Smooth muscle cell (in vitro differentiated cells): Measurements from ENCODE around the gene POLR3F. TPM values are rescaled to one million over a fixed set of nuclear protein-coding genes. Genes with fewer than 3 reads are reported as not detected.

Experiments used
- DNase-seq: peaks from one replicate; lab custom pipeline; 2025; ENCODE audit not compliant: unreplicated experiment; lab: John Stamatoyannopoulos, UW
- H2AFZ ChIP-seq: fragments of 200-600 bp; sonication (generic); 2 replicates; pipeline ENCODE4 v1.6.0; 2016; ENCODE audit warnings: antibody characterized with exemption, low read depth, mild to moderate bottlenecking
- H3F3A ChIP-seq: fragments of 200-600 bp; sonication (generic); 2 replicates; pipeline ENCODE4 v1.6.0; 2017; ENCODE audit warnings: antibody characterized with exemption, low read depth
- H3K27ac ChIP-seq: fragments of 200-600 bp; sonication (generic); 2 replicates; pipeline ENCODE4 v1.5.1; 2016; ENCODE audit warnings: low read depth, mild to moderate bottlenecking
- H3K27me3 ChIP-seq: fragments of 200-600 bp; sonication (generic); 2 replicates; pipeline ENCODE4 v1.6.1; 2016; ENCODE audit warnings: low read depth, mild to moderate bottlenecking
- H3K36me3 ChIP-seq: fragments of 200-600 bp; sonication (generic); 2 replicates; pipeline ENCODE4 v1.5.1; 2016; ENCODE audit warnings: low read depth
- H3K4me1 ChIP-seq: fragments of 200-600 bp; sonication (generic); 2 replicates; pipeline ENCODE4 v1.5.1; 2016; ENCODE audit warnings: low read depth
- H3K4me2 ChIP-seq: fragments of 200-600 bp; sonication (generic); 2 replicates; pipeline ENCODE4 v1.6.0; 2016; ENCODE audit warnings: mild to moderate bottlenecking
- H3K4me3 ChIP-seq: fragments of 200-600 bp; sonication (generic); 2 replicates; pipeline ENCODE4 v1.5.1; 2016; ENCODE audit warnings: mild to moderate bottlenecking
- H3K79me2 ChIP-seq: fragments of 200-600 bp; sonication (generic); 2 replicates; pipeline ENCODE4 v1.6.0; 2016; ENCODE audit warnings: low read depth, mild to moderate bottlenecking
- H3K9ac ChIP-seq: fragments of 200-600 bp; sonication (generic); 2 replicates; pipeline ENCODE4 v1.6.0; 2016; ENCODE audit warnings: low read depth
- H3K9me3 ChIP-seq: fragments of 200-600 bp; sonication (generic); replicated peaks from 2 replicates; pipeline ENCODE4 v1.5.1; 2016; ENCODE audit warnings: low read depth
- H4K20me1 ChIP-seq: fragments of 200-600 bp; sonication (generic); 2 replicates; pipeline ENCODE4 v1.6.0; 2016; ENCODE audit warnings: low read depth
- WGBS: methylation state at CpG from one replicate; pipeline ENCODE4 v1.1.7; 2016; ENCODE audit warnings: low lambda C conversion rate; 5-methylcytosine and 5-hydroxymethylcytosine counted together
- polyA plus RNA-seq: library from polyadenylated mRNA; unstranded; fragments of >200 nt; fragmentation: Nextera tagmentation; extraction: Ambion mirVana; gene quantifications from 2 replicates; pipeline ENCODE4 v1.2.1, GENCODE V29; 2016
- total RNA-seq: library from RNA; depleted of rRNA; stranded (reverse); fragments of >200 nt; gene quantifications from 2 replicates; pipeline ENCODE4 v1.2.3, GENCODE V29; 2014
- TF ChIP-seq, protein P1 (sequence below): fragments of 200-600 bp; sonication (generic); IDR thresholded peaks from 2 replicates; pipeline ENCODE4 v1.5.1; 2017; ENCODE audit warnings: borderline replicate concordance, mild to moderate bottlenecking, antibody characterized with exemption; ENCODE audit not compliant: insufficient read depth, poor library complexity, severe bottlenecking

POLR3F gene
- total and polyA plus RNA-seq, 2 experiments from 2014 or later: 8.1 to 74.9 TPM

DNA sequence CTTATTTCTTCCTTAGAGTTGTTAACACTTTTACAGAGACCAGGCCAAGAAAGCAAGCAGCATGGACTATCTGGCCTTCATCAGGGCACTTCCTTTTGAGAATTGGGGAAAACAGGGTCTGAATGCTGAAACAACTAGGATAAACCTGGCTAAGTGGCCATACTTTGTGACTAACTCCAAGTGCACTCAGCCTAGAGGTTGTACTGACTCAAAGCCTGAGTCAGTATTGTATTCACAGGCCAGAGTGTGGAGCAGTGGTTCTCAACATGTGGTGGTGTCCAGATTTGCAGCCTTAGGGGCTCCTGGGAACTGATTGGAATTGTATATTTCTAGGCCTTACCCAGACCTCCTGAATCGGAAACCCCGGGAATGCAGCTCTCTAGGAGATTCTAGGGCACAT lies 60.6 kb downstream of the POLR3F start:
- H3K4me1 ChIP-seq: no peaks in the 10 kb centered on the region

DNA sequence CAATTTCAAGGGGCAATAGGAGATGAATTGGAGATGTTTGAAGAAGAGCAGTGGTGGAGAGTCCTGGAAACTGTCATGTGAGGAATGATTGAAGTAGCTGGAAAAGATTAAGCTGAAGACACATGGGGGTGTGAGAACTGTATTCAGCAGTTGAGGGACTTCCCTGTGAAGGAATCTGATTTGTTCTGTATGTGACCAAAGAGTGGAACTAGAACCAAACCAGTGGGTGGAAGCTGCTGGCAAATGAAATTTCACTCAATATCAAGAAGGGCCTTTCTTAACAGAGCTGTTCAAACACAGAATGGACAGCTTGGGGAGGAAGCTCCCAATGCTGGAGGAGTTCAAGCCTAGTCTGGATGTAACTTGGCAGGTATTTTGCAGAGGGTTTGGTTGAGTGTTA lies 61.9 kb downstream of the POLR3F start:
- Histone ChIP-seq H3K79me2 (no peaks in the 10 kb centered on the region), H3K4me2 (no peak overlapping the region), H2AFZ (no peak overlapping the region), H3K27ac (no peak overlapping the region), H4K20me1 (no peaks in the 10 kb centered on the region), H3K9ac (no peak overlapping the region), H3K27me3 (no peaks in the 10 kb centered on the region), H3K36me3 (peaks cover 37% of the 10 kb centered on the region), H3F3A (no peaks in the 10 kb centered on the region), H3K4me3 (no peak overlapping the region), H3K4me1 (no peaks in the 10 kb centered on the region), H3K9me3 (no peaks in the 10 kb centered on the region)
- DNase-seq: no peak
- TF ChIP-seq, protein P1, sequence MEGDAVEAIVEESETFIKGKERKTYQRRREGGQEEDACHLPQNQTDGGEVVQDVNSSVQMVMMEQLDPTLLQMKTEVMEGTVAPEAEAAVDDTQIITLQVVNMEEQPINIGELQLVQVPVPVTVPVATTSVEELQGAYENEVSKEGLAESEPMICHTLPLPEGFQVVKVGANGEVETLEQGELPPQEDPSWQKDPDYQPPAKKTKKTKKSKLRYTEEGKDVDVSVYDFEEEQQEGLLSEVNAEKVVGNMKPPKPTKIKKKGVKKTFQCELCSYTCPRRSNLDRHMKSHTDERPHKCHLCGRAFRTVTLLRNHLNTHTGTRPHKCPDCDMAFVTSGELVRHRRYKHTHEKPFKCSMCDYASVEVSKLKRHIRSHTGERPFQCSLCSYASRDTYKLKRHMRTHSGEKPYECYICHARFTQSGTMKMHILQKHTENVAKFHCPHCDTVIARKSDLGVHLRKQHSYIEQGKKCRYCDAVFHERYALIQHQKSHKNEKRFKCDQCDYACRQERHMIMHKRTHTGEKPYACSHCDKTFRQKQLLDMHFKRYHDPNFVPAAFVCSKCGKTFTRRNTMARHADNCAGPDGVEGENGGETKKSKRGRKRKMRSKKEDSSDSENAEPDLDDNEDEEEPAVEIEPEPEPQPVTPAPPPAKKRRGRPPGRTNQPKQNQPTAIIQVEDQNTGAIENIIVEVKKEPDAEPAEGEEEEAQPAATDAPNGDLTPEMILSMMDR: no peak

More for the DNA sequence above, 60.6 kb downstream of the POLR3F start:
- Histone ChIP-seq H2AFZ (no peak overlapping the region), H3K27me3 (no peaks in the 10 kb centered on the region), H3K36me3 (peaks cover 27% of the 10 kb centered on the region), H3K9ac (no peak overlapping the region), H3K4me2 (no peak overlapping the region), H3K79me2 (no peaks in the 10 kb centered on the region), H3K4me3 (no peak overlapping the region), H3K27ac (no peak overlapping the region), H3F3A (no peaks in the 10 kb centered on the region), H3K9me3 (no peaks in the 10 kb centered on the region), H4K20me1 (no peaks in the 10 kb centered on the region)
- TF ChIP-seq, protein P1: no peak
- DNase-seq: no peak
- 100% methylated on average over 2 of the region's 2 CpGs for WGBS

DNA sequence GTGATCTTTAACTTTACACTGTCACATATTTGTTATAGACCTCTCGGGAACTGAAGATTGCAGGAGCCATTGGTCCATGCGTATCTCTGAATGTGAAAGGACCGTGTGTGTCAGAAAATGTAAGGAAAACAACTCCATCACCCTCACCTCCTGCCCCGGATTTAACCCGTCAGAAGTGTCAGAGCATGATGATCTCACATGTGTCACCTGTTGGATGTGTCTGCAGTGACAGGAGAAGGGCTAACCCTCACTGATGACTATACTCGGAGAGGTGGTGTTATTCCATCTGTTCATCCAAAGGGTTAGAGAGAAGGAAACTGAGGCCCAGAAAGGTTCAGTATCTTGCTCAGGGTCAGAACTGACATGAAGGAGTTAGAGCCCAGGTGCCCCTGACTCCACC lies 65.4 kb downstream of the POLR3F start:
- 88% methylated on average over 6 of the region's 6 CpGs for WGBS
- Histone ChIP-seq H3K4me1 (no peaks in the 10 kb centered on the region), H4K20me1 (no peaks in the 10 kb centered on the region), H3K9ac (no peak overlapping the region), H3F3A (no peaks in the 10 kb centered on the region), H3K36me3 (peaks cover 32% of the 10 kb centered on the region), H3K9me3 (no peaks in the 10 kb centered on the region), H3K4me2 (no peak overlapping the region), H3K4me3 (no peak overlapping the region), H3K27me3 (no peaks in the 10 kb centered on the region), H3K79me2 (no peaks in the 10 kb centered on the region), H3K27ac (no peak overlapping the region), H2AFZ (no peak overlapping the region)
- TF ChIP-seq, protein P1: no peak
- no peak for DNase-seq

DNA sequence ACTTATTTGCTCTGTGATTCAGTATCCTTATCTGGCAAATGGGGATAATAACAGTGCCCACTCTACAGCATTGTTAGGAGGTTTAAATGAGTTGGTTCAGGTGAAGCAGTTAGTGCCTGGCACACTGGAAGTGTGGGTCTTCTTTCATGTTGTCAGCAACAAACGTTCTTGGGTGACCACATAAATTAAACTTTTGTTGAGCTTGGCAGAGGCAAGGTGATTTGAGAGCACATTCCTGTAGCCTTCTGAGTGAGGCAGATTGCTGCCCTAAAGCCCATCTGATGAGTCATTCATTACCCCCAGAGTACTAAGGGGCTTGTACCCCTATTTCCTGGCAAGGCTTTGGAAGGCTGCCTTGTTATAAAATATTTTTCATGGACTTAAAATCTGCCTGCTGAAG lies 66.3 kb downstream of the POLR3F start:
- Histone ChIP-seq H4K20me1 (no peaks in the 10 kb centered on the region), H3K79me2 (no peaks in the 10 kb centered on the region), H3F3A (no peaks in the 10 kb centered on the region), H2AFZ (no peak overlapping the region), H3K27ac (no peak overlapping the region), H3K9me3 (no peaks in the 10 kb centered on the region), H3K4me1 (no peaks in the 10 kb centered on the region), H3K9ac (no peak overlapping the region), H3K36me3 (peaks cover 32% of the 10 kb centered on the region), H3K4me3 (no peak overlapping the region), H3K4me2 (no peak overlapping the region), H3K27me3 (no peaks in the 10 kb centered on the region)
- DNase-seq: no peak
- TF ChIP-seq, protein P1: no peak
- WGBS: 76% methylated on average over 1 of the region's 1 CpG
